HG02884 (cell line): ENCODE measurements around the gene P3H2.
A peak's percentile ranks its signal among the peaks of the same experiment; 100 is the strongest.

ENCODE experiments used
- ATAC-seq: cut with Tn5 transposase; IDR thresholded peaks from one replicate; pipeline ENCODE4 v1.9.1; 2021; ENCODE audit warnings: mild to moderate bottlenecking, moderate library complexity; ENCODE audit not compliant: unreplicated experiment

The P3H2 gene

GRCh38 chr3:190125436-190126068 is 4.9 kb upstream of the P3H2 start:
- ATAC-seq = no peak

GRCh38 chr3:190124067-190124466 is 3.4 kb upstream of the P3H2 start:
- no peak for ATAC-seq

DNA sequence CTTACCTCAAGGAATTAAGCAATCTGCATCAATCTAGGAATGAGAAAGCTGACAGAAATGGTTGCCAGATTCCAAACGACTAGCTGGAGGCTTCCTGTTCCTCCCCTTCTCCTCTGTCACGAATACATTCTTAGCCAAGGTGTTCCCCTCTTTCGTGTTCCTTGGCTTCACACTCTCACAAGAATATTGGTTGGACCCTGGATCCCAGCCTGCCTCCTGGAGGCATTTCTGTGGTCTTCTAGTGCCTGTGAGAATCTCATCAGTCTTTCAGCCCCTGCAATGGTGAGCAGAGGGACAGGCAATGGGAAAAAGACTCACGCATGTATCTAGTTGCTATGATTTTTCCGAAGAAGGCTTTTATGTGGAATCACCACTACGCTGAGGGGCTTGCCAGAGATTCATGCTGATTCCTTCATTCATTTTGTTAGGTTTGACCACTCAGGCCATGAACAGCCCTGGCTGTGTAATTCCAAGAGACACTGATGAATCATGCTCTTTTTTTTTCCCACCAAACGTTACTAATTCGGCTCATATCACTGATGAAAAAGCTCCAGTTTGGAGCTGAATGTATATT is 1.6 kb upstream of the P3H2 start:
- no peak for ATAC-seq

DNA sequence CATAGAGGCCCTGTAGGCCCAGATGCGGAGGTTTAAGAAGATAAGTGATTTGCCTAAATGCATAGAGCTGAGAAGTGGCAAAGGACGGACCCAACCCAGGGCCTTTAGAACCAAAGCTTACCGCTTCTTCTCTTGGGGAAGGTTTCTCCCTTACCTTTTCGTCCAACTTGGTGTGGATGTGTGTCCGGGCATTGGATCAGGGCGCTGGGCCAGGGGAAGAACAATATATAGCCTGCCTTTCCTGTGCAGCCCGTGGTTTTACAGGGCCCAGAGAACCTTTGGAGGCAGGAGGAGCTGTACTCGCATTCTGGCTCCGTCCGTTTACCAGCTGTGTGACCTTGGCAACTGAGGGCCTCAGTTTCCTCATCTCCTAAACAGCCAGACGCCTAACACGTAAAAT is 686 bp upstream of the P3H2 start:
- no peak for ATAC-seq

DNA sequence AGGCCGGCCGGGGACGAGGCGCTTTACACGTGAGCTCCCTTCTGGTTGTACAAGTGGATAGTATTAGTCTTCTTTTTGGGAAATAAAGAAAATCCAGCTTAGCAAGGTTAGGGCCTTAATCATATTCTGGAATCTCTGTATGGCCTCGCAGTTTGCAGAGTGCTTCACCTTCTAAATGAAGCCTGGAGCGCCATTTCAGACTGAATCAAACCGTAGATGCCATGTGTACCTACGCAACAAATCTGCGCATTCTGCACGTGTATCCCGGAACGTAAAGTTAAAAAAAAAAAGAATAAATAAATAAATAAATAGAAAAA is 322 bp upstream of the P3H2 start:
- no peak for ATAC-seq

- ATAC-seq = peak; percentile 26
Observed at GRCh38 chr3:190119461-190120268, 1.0 kb downstream of the P3H2 start.

DNA sequence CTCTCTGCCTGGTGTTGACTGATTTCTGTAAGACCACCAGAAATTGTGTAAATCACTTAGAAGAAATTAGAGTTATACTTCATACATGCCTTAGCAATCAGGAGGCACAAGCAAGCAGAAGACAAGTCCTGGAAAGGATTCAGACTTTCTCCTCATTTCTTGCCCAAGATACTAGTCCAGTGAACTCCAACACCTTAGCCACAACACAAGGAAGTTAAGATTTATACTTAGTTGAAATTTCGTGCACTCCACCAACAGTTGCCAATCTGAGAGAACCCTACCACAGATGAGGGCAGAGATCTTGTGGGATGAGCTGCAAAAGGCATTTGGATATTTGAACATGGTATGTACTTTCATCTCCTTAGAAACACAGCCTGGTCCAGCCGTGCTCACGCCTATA is 2.3 kb downstream of the P3H2 start:
- no peak for ATAC-seq

DNA sequence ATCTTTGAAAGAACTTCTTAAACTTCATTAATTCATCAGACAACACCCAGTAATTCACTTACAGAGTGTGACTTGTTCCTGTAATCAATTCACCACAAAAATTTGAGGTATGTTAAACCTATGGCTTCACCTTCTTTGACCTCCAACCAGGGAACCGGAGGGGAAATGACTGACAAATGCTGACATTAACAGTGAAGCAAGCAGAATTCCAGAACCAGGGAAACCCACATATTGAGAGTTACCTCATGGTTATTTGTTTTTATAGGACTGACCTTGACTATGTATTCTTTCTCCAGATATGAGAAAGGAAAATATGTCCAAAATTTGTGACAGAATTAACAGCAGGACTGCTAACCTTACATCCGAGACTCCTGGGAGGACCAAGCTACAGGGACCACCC is 2.7 kb downstream of the P3H2 start:
- no peak for ATAC-seq

GRCh38 chr3:190116551-190117067 is 4.1 kb downstream of the P3H2 start:
- no peak for ATAC-seq

DNA sequence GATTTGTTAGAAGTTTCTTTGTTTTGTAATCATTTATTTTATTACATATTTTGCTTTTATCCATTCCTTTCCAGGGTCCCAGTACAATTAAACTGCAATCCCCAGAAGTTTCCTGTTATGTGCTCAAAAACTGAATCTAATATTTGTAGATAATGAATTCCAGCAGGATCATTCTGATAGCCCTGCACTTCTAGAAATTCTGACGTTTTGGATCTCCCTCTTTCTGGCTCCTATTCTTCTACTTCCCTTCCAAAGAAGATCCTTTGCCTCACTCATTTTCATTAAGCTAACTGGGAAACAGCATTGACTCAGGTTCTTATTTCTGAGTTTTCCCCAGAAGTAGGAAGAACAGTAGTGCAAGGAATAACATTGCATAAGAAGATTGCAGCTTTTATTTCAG is 9.9 kb downstream of the P3H2 start:
- no peak for ATAC-seq

DNA sequence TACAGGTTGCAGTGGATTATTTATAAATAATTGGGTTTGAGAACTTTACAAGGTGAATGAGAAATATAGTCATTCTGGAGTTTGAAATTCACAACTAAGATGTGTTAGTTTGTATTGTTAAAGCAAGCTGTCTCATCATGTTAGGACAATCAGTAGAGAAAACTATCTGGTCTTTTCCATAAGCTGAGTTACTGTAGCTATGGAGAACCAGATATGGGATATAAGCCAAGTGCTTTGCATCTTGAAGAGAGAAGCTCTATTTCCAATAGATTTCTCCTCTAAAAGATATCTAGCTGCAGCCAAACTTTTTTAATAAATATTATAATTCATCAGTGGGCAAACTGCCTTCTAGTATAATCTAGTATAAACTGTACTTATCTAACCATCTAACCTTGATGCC is 11.3 kb downstream of the P3H2 start:
- ATAC-seq = no peak

DNA sequence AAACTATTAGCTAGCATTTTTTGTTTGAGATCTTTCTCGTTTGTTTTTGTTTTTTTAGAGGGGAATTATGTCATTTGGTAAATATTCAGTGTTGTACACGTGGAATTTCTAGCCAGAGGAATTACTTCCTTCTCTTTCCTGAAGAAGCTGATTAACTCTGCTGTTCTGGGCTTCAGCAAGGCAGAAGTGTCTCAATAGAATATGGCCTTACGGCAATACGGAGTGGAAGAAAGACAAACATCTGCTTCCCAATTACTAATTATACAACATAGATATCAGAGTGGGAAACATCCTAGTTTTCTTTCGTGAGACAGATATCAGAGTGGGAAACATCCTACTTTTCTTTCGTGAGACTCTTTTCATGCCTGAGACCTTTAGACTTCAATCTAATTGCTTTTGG is 11.9 kb downstream of the P3H2 start:
- no peak for ATAC-seq

- ATAC-seq = no peak
Observed at GRCh38 chr3:190105876-190106275, 14.8 kb downstream of the P3H2 start.

- ATAC-seq = peak; percentile 43
Observed at GRCh38 chr3:190101320-190102011, 19.2 kb downstream of the P3H2 start.

DNA sequence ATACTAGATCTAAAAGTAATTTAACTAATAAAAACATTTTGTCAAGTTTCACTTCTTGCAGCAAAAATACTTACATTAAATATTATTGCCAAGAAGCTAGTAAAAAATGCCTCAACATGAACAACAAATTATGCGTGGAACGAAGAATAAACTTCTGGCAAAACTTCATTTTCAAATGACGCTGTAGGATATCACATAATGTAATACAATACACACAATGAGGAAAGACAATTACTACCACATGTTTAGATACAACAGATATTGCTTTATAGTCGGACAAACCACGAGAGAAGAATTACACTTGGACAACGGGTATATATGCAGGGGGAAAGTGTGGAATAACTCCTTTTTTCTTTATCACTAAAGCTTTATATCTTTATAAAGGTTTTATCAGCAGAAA is 21.6 kb downstream of the P3H2 start:
- no peak for ATAC-seq

- ATAC-seq = no peak
Observed at GRCh38 chr3:190097617-190098016, 23.1 kb downstream of the P3H2 start.

GRCh38 chr3:190097025-190097424 is 23.7 kb downstream of the P3H2 start:
- no peak for ATAC-seq

DNA sequence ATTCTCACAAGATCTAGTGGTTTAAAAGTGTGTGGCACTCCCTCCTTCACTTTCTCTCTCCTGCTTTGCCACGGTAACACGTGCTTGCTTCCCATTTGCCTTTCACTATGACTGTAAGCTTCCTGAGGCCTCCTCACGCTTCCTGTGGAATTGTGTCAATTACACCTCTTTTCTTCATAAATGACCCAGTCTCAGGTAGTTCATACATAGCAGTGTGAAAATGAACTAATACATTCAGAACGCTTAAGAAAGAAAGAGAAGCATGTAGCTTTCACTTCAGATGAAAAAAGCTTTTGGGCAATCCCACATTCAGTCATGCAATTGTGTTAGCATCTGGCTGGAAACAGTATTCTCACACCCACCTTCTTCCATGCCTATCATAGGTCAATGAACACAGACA is 24.4 kb downstream of the P3H2 start:
- ATAC-seq = peak; percentile 60

GRCh38 chr3:190094160-190094718 is 26.5 kb downstream of the P3H2 start:
- ATAC-seq = no peak

DNA sequence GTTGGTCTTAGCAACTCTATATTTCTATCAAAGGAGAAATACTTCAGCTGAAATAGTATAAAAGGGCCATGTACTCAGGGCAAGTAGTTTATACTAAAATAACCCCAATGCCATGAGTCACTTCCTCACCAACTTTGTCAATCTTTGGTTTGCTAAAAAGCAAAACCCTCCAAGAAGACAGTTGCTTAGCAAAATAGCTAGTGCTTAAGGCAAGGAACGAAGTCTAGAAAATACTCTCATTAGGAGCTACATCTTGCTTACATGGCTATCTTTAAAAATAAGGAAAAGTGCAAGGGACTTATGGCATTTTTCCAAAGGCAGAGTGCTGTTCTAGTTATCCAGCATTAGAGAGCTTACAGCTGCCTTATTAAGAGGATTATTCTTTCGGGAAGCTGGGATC is 28.4 kb downstream of the P3H2 start:
- ATAC-seq = no peak

GRCh38 chr3:190089711-190090110 is 31.0 kb downstream of the P3H2 start:
- peak; percentile 54 for ATAC-seq
